SK-N-SH (cell line): ENCODE results near the gene KLC1. TPM values are rescaled to one million over a fixed set of nuclear protein-coding genes. Genes with fewer than 3 reads are reported as not detected.

Experiments
- CTCF ChIA-PET: fragments of 300-600, 350-600 bp; formaldehyde crosslinking; extraction: SDS; loops from one replicate; lab custom pipeline; 2021; lab: Yijun Ruan, JAX
- POLR2A ChIA-PET: fragments of 350-600 bp; sonication (Branson Sonifier 250); formaldehyde crosslinking; extraction: SDS; loops from one replicate; lab custom pipeline; 2020; ENCODE audit warnings: antibody characterized with exemption, inconsistent platforms; lab: Yijun Ruan, JAX
- DNase-seq: peaks from one replicate; pipeline ENCODE4 v3.0.0; 2012
- H2AFZ ChIP-seq: fragments of 200-600 bp; sonication (generic); 2 replicates; pipeline ENCODE4 v1.8.1; 2016; ENCODE audit warnings: antibody characterized with exemption, mild to moderate bottlenecking, low read depth
- H3F3A ChIP-seq: fragments of 200-600 bp; sonication (generic); replicated peaks from 2 replicates; pipeline ENCODE3; 2016; ENCODE audit warnings: antibody characterized with exemption, mild to moderate bottlenecking; ENCODE audit not compliant: insufficient read depth
- H3K27ac ChIP-seq, 2 experiments: fragments of 200-500 bp in 1 of 2; fragments of 200-600 bp in 1 of 2; sonication (Bioruptor generic) in 1 of 2; sonication (generic), shearing (Covaris generic) in 1 of 2; 2 replicates each; pipeline versions ENCODE4 v1.5.1 to v1.6.1; 2014 to 2016; ENCODE audit warnings: low read depth in 2 of 2, inconsistent platforms in 1 of 2, low read length in 1 of 2, mild to moderate bottlenecking in 1 of 2, mixed read lengths in 1 of 2
- H3K27me3 ChIP-seq: fragments of 200-600 bp; sonication (generic), shearing (Covaris generic); 2 replicates; pipeline ENCODE4 v1.6.1; 2016; ENCODE audit warnings: mixed run types; ENCODE audit not compliant: insufficient read depth
- H3K36me3 ChIP-seq, 2 experiments: fragments of 200-500 bp in 1 of 2; fragments of 200-600 bp in 1 of 2; sonication (Bioruptor generic) in 1 of 2; sonication (generic) in 1 of 2; replicated peaks in 1 of 2; 2 replicates each; pipeline versions ENCODE3 to v1.5.1; 2014 to 2016; ENCODE audit warnings: low read length in 1 of 2, mild to moderate bottlenecking in 1 of 2; ENCODE audit not compliant: insufficient read depth in 2 of 2, control insufficient read depth in 1 of 2
- H3K4me1 ChIP-seq, 2 experiments: fragments of 200-500 bp in 1 of 2; fragments of 200-600 bp in 1 of 2; sonication (Bioruptor generic) in 1 of 2; sonication (generic), shearing (Covaris generic) in 1 of 2; 2 replicates each; pipeline versions ENCODE4 v1.5.1 to v1.6.1; 2014 to 2016; ENCODE audit warnings: low read depth in 1 of 2, low read length in 1 of 2, mixed run types in 1 of 2; ENCODE audit not compliant: insufficient read depth in 2 of 2, control insufficient read depth in 1 of 2
- H3K4me2 ChIP-seq: fragments of 200-600 bp; sonication (generic), shearing (Covaris generic); 2 replicates; pipeline ENCODE4 v1.6.1; 2017; ENCODE audit warnings: mixed run types
- H3K4me3 ChIP-seq, 2 experiments: fragments of 200-500 bp in 1 of 2; fragments of 200-600 bp in 1 of 2; sonication (Bioruptor generic) in 1 of 2; sonication (generic), shearing (Covaris generic) in 1 of 2; 2 replicates each; pipeline versions ENCODE4 v1.5.1 to v1.8.1; 2014 to 2016; ENCODE audit warnings: low read depth in 2 of 2, inconsistent platforms in 1 of 2, low read length in 1 of 2, mild to moderate bottlenecking in 1 of 2, mixed read lengths in 1 of 2, moderate library complexity in 1 of 2
- H3K79me2 ChIP-seq: fragments of 200-600 bp; sonication (generic); 2 replicates; pipeline ENCODE4 v1.8.1; 2017; ENCODE audit warnings: mild to moderate bottlenecking; ENCODE audit not compliant: insufficient read depth
- H3K9ac ChIP-seq: fragments of 200-600 bp; sonication (generic); 2 replicates; pipeline ENCODE4 v1.6.1; 2017; ENCODE audit warnings: mixed run types
- H3K9me2 ChIP-seq: fragments of 200-600 bp; sonication (generic); 2 replicates; pipeline ENCODE4 v1.6.1; 2017; ENCODE audit warnings: mixed run types
- H3K9me3 ChIP-seq: fragments of 200-600 bp; sonication (generic); 2 replicates; pipeline ENCODE4 v1.6.1; 2017; ENCODE audit warnings: mixed run types, mild to moderate bottlenecking, moderate library complexity
- H4K20me1 ChIP-seq: fragments of 200-600 bp; sonication (generic); 2 replicates; pipeline ENCODE4 v1.6.1; 2017; ENCODE audit warnings: mild to moderate bottlenecking, mixed run types; ENCODE audit not compliant: insufficient read depth
- ELF1 ChIP-seq: IDR thresholded peaks from 2 replicates; pipeline ENCODE4 v1.4.0; 2012
- EZH2phosphoT487 ChIP-seq: fragments of 200-600 bp; sonication (generic); IDR thresholded peaks from 2 replicates; pipeline ENCODE4 v1.6.1; 2017; ENCODE audit warnings: low read depth, mixed run types, mild to moderate bottlenecking, antibody characterized with exemption, moderate library complexity, borderline replicate concordance
- FOSL2 ChIP-seq: IDR thresholded peaks from 2 replicates; pipeline ENCODE4 v1.4.0; 2012; ENCODE audit warnings: low read depth, mild to moderate bottlenecking, moderate library complexity, borderline replicate concordance
- FOXM1 ChIP-seq: IDR thresholded peaks from 2 replicates; pipeline ENCODE4 v1.4.0; 2012; ENCODE audit warnings: low read depth, mild to moderate bottlenecking
- GABPA ChIP-seq: IDR thresholded peaks from 2 replicates; pipeline ENCODE4 v1.4.0; 2012; ENCODE audit warnings: low read depth, mild to moderate bottlenecking
- GATA2 ChIP-seq: sonication (generic); formaldehyde crosslinking; IDR thresholded peaks from 2 replicates; pipeline ENCODE4 v1.5.0; 2020; ENCODE audit warnings: mild to moderate bottlenecking, missing genetic modification reagents
- JUND ChIP-seq: IDR thresholded peaks from 2 replicates; pipeline ENCODE4 v1.4.0; 2012
- MAX ChIP-seq: IDR thresholded peaks from 2 replicates; pipeline ENCODE4 v1.4.0; 2012; ENCODE audit warnings: low read depth
- MEF2A ChIP-seq: IDR thresholded peaks from 2 replicates; pipeline ENCODE4 v1.4.0; 2012; ENCODE audit warnings: low read depth, borderline replicate concordance
- MXI1 ChIP-seq: IDR thresholded peaks from 2 replicates; pipeline ENCODE4 v1.6.1; 2012; ENCODE audit warnings: mild to moderate bottlenecking, low read depth, low read length, improper control_type of control experiment
- NFIC ChIP-seq: IDR thresholded peaks from 2 replicates; pipeline ENCODE4 v1.4.0; 2012; ENCODE audit warnings: borderline replicate concordance
- PBX3 ChIP-seq: IDR thresholded peaks from 2 replicates; pipeline ENCODE4; 2012
- RCOR1 ChIP-seq: fragments of 150-350 bp; IDR thresholded peaks from 2 replicates; pipeline ENCODE4 v1.6.1; 2017; ENCODE audit warnings: antibody characterized with exemption, low read length
- RFX5 ChIP-seq: IDR thresholded peaks from 2 replicates; pipeline ENCODE4 v1.6.1; 2012; ENCODE audit warnings: mild to moderate bottlenecking, improper control_type of control experiment, low read length
- SIN3A ChIP-seq: IDR thresholded peaks from 2 replicates; pipeline ENCODE4 v1.6.1; 2012; ENCODE audit warnings: low read depth, mild to moderate bottlenecking, low read length, moderate library complexity, borderline replicate concordance
- SMC3 ChIP-seq: IDR thresholded peaks from 2 replicates; pipeline ENCODE4 v1.6.1; 2012; ENCODE audit warnings: low read depth, low read length, improper control_type of control experiment
- TAF1 ChIP-seq: IDR thresholded peaks from 2 replicates; pipeline ENCODE4 v1.6.1; 2012; ENCODE audit warnings: low read depth, mild to moderate bottlenecking, low read length, moderate library complexity, borderline replicate concordance
- TEAD4 ChIP-seq: IDR thresholded peaks from 2 replicates; pipeline ENCODE4 v1.4.0; 2012; ENCODE audit warnings: mild to moderate bottlenecking, borderline replicate concordance; ENCODE audit not compliant: insufficient read depth
- USF2 ChIP-seq: fragments of 150-350 bp; IDR thresholded peaks from 2 replicates; pipeline ENCODE4 v1.6.1; 2017; ENCODE audit warnings: antibody characterized with exemption, low read length, low read depth, borderline replicate concordance
- YY1 ChIP-seq: IDR thresholded peaks from 2 replicates; pipeline ENCODE4 v1.4.0; 2012; ENCODE audit warnings: low read depth, mild to moderate bottlenecking
- WGBS: methylation state at CpG from one replicate; pipeline ENCODE4 v1.1.6; 2017; ENCODE audit warnings: low lambda C conversion rate; 5-methylcytosine and 5-hydroxymethylcytosine counted together
- polyA plus RNA-seq, 3 experiments: library from polyadenylated mRNA; depleted of rRNA; stranded (reverse); fragments of >200 nt; gene quantifications; 2 replicates each; pipeline ENCODE4 v1.2.3, GENCODE V29; 2012

The KLC1 gene
- polyA plus RNA-seq, 1 of the 3 experiments (the other 2 are of a cell fraction): 308 TPM

- TF ChIP-seq USF2 (no peak), FOXM1 (no peak), NFIC (no peak), PBX3 (no peak), MEF2A (no peak), FOSL2 (no peak), ELF1 (no peak), JUND (no peak), EZH2phosphoT487 (no peak), TEAD4 (no peak), TAF1 (no peak), MXI1 (no peak), MAX (no peak), SMC3 (no peak), GABPA (no peak), SIN3A (no peak)
Observed at GRCh38 chr14:103669370-103669769, 40.4 kb downstream of the KLC1 start (continued).

GRCh38 chr14:103671911-103672310 lies 42.9 kb downstream of the KLC1 start:
- Histone ChIP-seq H4K20me1 (peaks cover 23% of the 10 kb centered on the region), H3F3A (peaks cover 4% of the 10 kb centered on the region), H3K27me3 (no peaks in the 10 kb centered on the region), H3K27ac (no peak overlapping the region)
- TF ChIP-seq GATA2: no peak
- TF ChIP-seq RFX5: no peak
- no peak for TF ChIP-seq MAX
- no peak for TF ChIP-seq RCOR1
- no peak for TF ChIP-seq YY1
- TF ChIP-seq FOXM1: no peak
- no peak for TF ChIP-seq MXI1
- TF ChIP-seq, all 33 proteins: peak for 0
- Histone ChIP-seq H3K4me2 (no peak overlapping the region), H3K9me3 (no peaks in the 10 kb centered on the region), H3K36me3 (peaks cover 62 to 88% of the 10 kb centered on the region in 2 experiments), H3K4me1 (no peaks in the 10 kb centered on the region), H3K4me3 (no peak overlapping the region), H3K79me2 (peaks cover 70% of the 10 kb centered on the region), H3K9me2 (no peaks in the 10 kb centered on the region), H3K9ac (no peak overlapping the region), H2AFZ (no peak overlapping the region)
- WGBS: 81% methylated on average over 4 of the region's 4 CpGs
- ChIA-PET CTCF (no interaction called here), POLR2A (no interaction called here)
- DNase-seq: no peak
